NCI-H345 treated with DMSO at 0.1 percent for 48 hours (cell line): ENCODE measurements around the gene ZNF566.

Experiments used
- DNase-seq: peaks from one replicate; lab custom pipeline; 2025; ENCODE audit not compliant: unreplicated experiment; lab: John Stamatoyannopoulos, UW

The ZNF566 gene

GRCh38 chr19:36449059-36449670 is 40.2 kb downstream of the ZNF566 start:
- DNase-seq = no peak

GRCh38 chr19:36441339-36441738 is 48.0 kb downstream of the ZNF566 start:
- DNase-seq = no peak

- DNase-seq = no peak
These were observed 52.8 kb downstream of the ZNF566 start for GRCh38 chr19:36436531-36436930.

- DNase-seq = no peak
These were observed 65.4 kb downstream of the ZNF566 start for GRCh38 chr19:36423925-36424324.

DNA sequence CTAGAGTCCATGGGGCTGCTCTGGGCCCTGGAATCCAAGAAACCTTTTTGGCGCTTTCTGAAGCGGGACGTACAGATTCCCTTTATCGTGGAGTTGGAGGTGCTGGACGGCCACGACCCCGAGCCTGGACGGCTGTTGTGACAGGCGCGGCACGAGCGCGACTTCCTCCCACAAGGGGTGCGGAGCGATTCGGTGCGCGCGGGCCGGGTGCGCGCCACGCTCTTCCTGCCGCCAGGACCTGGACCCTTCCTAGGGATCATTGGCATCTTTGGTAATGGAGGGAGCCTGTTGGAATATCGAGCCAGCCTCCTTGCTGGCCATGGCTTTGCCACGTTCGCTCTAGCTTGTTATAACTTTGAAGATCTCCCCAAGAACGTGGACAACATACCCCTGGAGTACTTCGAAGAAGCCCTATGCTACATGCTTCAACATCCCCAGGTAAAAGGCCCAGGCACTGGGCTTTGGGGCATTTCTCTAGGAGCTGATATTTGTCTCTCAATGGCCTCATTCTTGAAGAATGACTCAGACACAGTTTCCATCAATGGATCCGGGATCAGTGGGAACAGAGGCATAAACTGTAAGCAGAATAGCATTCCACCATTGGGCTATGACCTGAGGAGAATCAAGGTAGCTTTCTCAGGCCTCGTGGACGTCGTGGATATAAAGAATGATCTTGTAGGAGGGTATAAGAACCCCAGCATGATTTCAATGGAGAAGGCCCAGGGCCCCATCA is 67.4 kb downstream of the ZNF566 start:
- no peak for DNase-seq

DNA sequence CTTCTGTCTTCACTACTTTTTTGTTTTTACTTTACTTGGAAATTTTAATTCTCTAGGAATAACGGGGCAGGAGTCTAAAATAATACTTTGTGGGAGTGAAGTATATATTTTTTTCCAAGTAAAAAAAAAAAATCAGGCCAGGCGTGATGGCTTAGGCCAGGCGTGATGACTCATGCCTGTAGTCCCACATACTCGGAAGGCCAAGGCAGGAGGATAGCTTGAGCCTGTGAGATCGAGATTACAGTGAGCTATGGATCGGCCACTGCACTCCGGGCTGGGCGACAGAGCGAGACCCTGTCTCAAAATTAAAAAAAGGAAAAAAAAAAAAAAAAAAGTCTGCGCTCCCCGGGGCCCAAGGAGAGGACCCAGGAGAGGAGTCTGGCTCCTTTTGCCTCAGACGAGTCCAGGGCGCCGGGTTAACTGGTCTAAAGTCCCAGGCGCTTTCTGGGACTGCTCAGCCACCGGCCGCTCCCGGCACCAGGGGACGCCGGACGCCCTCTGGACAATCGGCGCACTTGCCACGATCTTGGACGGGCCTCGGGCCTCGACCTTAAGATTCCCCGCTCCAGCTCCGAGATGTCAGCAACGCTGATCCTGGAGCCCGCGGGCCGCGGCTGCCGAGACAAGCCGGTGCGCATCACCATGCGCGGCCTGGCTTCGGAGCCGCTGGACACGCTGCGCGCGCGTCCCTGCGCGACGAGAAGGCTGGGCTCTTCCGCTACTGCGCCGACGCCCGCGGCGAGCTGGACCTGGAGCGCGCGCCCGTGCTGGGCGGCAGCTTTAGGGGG is 68.2 kb downstream of the ZNF566 start:
- DNase-seq = no peak

- DNase-seq = peak; percentile 82
These were observed 70.9 kb downstream of the ZNF566 start, which contains the start of gene ZFP82 for GRCh38 chr19:36418287-36419001. ZFP82 (minus strand) TSS chr19:36418644; CDS start chr19:36409789, 8,855 bp downstream.

DNA sequence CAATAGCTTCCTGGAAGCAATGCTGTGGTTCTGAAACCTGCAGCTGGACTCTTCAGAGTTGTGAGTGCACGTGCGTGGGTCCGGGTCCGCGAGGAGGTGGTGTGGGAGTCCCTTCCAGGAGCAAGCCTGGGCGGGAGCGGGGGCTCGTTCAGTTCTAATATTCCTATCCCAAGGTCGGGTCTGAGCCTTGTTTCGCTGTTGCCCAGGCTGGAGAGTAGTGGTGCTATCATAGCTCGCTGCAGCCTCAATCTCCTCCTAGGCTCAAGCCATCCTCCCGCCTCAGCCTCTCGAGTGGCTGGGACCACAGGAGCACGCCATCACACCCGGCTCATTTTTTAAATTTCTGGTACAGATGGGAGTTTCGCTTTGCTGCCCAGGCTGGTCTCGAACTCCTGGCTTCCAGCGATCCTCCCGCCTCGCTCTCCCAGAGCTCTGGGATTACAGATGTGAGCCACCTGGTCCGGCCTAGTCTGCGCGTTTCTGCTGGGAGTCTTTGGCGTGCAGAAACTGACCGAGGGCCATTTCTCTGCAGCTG is 71.5 kb downstream of the ZNF566 start:
- DNase-seq = no peak

DNA sequence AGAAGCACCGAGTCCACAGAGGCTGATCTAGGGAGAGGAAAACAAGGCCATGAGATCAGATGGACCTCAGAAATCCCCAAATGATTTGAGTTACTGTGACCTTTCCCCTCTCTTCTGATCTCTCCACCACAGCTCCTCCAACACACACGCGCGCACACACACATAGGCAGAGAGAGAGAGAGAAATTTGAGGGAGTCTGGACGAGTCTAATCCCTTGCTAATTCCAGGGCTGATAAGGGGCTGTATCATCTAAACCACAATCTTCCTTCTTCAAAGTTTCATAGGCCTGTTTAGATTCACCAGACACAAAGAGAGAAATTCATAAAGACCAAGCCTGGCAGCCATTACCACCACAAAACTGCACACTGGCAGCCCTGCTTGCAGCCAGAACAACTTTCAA is 79.5 kb downstream of the ZNF566 start:
- DNase-seq = no peak

DNA sequence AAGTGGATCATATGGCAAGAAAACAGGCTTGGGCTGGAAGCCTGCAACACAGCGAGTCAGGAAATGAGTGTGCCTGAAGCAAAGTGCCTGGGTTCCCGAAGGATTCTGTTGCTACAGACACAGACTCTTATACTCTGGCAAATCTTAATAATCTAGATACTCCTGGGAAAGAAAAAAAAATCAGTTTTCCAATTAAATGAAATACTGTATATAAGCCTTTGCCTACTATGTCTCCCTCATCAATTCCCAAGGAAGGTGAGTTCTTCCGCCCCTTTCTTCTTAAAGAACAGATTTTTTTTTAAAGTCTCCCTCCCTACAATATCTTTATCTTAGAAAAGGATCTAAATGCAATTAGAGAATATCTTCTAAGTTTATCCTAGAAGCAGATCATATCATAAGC is 81.3 kb downstream of the ZNF566 start:
- DNase-seq = no peak

DNA sequence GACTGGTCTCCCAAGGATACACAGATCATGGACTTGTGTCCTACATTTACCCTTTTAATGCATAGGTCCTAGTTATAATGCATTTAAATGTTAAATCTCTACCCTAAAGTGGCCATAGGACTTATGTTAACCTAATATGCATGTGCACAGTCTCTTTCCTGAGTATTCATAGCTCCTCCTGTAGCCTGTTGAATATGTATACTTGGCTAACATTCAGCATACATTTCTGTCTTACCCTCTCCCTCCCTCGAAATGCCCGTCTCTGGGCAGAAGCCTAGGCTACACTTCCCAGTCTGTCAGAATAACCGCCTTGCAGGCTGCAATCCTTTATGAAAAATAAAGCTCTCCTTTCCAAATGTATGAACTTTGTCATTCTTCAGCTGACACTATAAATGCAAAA is 84.9 kb downstream of the ZNF566 start:
- DNase-seq = no peak

DNA sequence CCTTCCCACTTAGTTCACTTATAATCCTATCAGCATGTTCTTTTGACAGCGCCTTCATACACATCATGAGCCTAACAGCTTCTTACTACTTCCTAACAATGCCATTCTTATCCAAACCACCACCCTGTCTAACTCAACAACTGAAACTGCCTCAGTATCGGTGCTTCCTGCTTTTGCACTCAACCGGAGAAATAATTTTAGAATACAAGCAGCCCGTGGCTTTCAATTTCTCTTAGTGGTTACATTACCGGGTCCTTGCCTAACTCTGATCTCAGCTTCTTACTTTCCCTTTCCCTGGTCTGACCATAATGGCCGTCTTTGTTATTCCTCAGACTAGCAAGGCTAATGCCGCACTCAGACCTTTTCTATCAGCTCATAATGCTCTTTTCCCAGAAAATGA is 87.9 kb downstream of the ZNF566 start:
- no peak for DNase-seq

DNA sequence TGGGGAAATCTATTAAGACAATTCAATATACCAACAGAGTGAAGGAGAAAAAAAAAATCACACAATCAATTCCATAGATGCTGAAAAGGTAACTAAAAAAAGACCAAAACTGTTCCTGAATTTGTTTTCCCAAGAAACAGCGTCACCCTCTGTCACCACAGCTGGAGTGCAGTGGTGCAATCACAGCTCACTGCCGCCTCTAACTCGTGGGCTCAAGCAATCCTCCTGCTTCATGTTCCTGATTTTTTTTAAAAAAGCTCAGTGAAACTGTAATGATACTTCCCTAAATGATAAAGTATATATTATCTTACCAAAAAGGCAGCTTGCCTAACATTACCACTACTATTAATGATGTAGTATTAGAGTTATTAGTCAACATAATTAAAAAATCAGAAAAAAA is 90.8 kb downstream of the ZNF566 start:
- DNase-seq = no peak
